GM18870 (cell line): ENCODE data around the gene KCNJ10.
"Not testable (repeated sequence)": the region's sequence is repeated elsewhere in the genome, so short reads cannot be mapped to it uniquely, and the experiment has no call there.

Experiments
- ATAC-seq: cut with Tn5 transposase; IDR thresholded peaks from one replicate; pipeline ENCODE4 v1.9.1; 2021; ENCODE audit warnings: moderate library complexity; ENCODE audit not compliant: unreplicated experiment

The KCNJ10 gene

GRCh38 chr1:160062230-160062532 is 7.8 kb downstream of the KCNJ10 start:
- no peak for ATAC-seq

- no peak for ATAC-seq
These were observed 8.4 kb downstream of the KCNJ10 start for GRCh38 chr1:160061369-160062229.

DNA sequence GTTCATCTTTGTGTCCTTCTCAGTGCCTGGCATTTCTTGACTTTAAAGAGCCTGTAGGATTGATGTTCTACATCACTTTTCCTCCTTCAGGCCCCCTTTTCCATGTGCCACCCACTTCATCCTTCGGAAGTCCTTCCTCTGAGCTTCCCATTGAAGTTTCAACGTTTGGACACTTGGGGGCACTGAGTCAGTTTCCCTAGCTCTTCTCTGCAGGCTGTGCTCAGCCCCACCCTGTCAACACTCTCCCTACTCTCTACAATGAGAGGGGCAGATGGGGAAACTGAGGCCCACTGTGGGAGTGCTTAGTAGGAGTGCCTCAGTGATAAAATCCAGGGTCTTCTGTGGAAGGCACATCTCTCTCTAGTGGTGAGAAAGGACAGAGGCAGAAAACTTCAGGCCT is 11.9 kb downstream of the KCNJ10 start:
- ATAC-seq: no peak

- no peak for ATAC-seq
These were observed 13.3 kb downstream of the KCNJ10 start for GRCh38 chr1:160056648-160057169.

- ATAC-seq: no peak
These were observed 16.2 kb downstream of the KCNJ10 start for GRCh38 chr1:160053548-160054365.

DNA sequence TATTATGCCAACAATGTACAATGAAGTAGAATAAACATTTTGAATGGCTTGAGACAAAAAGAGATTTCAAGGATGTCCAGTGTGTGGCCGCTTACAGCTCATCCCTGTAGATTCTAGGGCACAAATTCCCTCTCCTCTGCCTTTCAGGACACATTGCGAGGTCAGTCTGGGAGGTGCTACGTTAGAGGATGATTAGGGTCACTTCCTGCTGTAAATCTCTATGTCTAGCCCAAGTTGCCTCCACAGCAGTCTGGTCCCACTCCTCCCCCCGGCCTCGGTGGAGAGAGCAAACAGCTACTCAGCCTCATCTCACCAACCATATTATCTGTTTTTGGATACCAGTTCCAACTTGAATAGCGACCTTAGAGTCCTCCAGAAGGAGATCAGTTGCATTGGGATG is 17.0 kb downstream of the KCNJ10 start:
- no peak for ATAC-seq

DNA sequence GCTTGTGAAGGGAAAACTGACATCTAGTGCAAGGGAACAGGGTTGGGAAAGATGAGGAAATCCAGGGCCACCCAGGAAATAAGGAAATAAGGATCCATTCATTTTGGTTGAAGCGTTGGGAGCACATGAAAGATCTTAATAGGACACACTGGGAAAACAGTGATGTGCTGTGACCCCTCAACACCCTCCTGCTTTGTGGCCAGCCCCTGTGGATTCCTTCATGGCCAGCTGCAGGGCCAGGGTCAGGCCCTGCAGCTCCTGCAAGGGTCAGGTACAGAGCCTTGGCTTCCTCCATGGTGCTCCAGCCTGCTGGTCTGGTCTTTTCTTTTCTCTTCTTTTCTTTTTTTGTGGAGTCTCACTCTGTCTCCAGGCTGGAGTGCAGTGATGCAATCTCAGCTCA is 19.3 kb downstream of the KCNJ10 start:
- ATAC-seq: no peak

GRCh38 chr1:160050182-160050581 is 19.8 kb downstream of the KCNJ10 start:
- not testable (repeated sequence) for ATAC-seq

DNA sequence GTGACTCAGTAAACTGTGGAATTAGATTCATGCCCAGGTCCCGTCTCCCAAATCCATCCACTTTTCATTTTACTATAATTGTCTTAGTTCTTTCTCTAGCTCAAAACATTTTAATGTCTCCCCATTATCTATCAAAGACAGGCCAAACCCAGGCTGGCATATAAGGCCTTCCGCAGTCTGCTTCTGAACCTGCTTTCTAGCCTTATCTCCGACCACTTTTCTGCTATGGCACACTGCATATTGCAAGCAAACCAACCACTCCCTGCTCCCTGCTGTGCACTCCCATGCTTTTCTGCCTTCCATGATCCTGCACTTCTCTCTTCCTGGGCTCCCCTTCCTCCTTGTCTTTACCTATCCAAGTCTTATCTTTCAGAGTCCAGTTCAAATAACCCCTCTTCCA is 20.9 kb downstream of the KCNJ10 start:
- no peak for ATAC-seq

DNA sequence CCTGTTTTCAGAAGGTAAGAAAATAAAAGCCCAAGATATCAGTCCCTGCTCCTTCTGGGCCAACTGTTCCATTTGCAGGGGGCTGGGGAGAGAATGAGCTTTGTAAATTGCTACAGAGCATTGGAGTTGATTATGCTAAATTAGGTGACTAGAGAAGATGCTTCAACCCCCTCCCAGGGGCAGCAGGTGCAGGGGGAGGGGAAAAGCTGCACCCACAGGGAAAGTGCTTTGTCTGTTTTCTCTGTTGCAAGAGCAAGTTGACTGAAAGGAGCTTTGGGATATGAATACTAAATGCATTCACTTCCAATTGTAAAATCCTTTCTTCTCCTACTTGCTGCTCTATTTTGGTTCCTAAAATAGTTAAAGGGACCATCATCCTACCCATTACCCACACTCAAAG is 21.6 kb downstream of the KCNJ10 start:
- ATAC-seq: no peak

DNA sequence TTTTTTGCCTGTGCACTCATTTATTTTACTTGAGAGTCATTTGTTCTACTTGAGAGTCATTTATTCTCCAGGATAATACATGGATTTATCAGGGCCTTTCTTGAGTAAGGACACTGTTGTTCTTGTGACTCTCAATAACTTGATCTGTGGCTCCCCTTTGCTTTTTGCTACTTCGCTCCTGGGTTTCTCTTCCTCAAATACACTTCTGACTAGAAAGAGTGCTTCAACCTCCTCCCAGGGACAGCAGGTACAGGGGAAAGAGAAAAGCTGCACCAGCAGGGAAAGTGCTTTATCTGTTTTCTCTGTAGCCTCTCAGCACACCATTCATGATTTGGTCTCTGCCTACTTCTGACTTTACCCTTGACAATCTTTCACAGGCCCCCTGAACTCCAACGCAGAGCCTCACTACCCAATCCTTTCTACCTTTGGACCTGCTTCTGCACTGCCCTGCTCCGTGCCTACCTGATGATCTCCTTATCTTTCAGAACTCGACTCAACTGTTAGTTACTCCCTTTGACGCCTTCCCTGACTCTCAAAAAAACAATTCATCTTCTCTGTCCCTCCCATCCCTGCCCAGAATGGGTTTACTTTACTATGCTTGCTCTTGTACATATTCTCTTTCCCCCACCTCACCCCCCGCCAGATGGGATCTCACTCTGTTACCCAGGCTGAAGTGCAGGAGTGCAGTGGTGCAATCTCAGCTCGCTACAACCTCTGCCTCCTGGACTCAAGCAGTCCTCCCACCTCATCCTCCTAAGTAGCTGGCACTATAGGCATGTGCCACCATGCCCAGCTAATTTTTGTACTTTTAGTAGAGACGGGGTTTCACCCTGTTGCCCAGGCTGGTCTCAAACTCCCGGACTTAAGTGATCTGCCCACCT is 22.6 kb downstream of the KCNJ10 start:
- no peak for ATAC-seq

DNA sequence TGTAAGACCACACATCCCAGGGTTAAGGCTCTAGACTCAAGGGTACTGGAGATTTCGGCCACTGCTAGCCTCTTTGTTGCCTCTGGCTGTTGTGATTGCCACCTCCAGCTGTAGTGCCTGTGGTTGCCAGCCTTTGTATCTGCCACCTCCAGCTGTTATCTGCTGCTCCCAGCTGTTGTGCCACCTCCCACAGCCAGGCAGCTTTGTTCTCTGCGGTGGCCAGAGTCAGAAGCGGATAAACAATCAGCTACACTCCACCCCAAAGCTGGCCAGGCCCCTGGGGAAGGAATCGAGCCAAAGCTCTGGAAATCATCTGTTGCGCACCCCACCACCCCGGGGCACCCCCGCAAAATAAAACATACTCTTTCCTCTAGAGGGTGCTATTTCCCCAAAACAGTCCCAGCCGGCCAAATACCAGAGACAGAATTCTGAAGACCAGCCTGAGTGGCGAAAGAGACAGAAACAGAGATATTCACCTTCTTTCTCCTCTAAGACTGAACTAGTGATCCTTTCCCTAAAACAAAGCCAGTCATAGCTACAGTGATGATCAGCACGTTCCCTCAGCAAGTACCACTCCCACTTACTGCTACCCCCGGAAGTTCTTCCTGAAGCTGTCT is 23.4 kb downstream of the KCNJ10 start:
- no peak for ATAC-seq

GRCh38 chr1:160045653-160046052 is 24.3 kb downstream of the KCNJ10 start:
- ATAC-seq: no peak

- no peak for ATAC-seq
These were observed 26.4 kb downstream of the KCNJ10 start for GRCh38 chr1:160043543-160043942.

DNA sequence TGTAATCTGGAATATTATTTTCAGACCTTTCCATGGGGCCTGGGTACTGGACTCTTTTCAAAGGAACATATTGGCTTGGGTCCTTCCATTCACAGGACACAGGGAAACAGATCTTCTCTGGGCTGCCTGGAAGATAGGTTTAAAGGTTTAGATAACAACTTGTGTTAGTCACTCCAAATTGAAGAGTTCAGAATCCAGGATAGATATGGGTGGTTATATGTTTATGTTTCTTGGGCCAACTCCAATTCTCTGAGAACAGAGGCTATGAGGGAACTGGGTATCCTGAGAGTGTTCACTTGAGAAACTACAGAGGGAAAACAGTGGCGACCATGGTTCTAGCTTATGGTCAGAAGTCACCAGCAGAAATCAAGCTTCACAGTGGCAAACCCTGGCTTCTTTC is 29.5 kb downstream of the KCNJ10 start:
- ATAC-seq: no peak

DNA sequence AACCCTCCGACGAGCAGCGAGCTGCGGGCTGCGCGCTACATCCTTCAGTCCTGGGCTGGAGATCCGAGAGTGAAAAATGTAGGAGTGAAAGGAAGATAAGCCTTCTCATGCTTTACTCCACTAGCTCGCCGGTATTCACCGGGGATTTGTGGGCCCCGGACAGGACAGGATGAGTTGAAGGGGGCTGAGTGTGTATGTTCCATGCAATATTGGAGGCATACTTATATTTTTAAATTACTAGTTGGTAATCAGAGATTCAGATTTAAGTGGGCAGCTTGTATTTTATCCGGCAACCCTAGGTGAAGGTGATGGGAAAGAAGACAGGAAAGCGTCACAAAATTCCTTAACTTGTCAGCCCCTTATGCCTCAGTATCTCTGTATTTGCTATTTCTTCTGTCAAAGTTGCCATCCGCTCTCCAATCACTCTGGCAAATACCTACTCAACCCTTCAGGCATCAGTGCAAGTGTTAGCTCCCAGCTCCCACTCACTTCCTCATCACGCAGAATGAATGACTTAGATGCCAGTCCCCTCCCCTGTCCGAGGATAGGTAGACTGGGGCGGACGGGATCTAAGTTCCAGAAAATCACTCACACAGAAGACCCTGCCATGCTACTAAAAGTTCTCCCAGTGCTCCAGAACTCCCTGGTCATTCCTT is 37.7 kb downstream of the KCNJ10 start:
- ATAC-seq: peak; percentile 6

DNA sequence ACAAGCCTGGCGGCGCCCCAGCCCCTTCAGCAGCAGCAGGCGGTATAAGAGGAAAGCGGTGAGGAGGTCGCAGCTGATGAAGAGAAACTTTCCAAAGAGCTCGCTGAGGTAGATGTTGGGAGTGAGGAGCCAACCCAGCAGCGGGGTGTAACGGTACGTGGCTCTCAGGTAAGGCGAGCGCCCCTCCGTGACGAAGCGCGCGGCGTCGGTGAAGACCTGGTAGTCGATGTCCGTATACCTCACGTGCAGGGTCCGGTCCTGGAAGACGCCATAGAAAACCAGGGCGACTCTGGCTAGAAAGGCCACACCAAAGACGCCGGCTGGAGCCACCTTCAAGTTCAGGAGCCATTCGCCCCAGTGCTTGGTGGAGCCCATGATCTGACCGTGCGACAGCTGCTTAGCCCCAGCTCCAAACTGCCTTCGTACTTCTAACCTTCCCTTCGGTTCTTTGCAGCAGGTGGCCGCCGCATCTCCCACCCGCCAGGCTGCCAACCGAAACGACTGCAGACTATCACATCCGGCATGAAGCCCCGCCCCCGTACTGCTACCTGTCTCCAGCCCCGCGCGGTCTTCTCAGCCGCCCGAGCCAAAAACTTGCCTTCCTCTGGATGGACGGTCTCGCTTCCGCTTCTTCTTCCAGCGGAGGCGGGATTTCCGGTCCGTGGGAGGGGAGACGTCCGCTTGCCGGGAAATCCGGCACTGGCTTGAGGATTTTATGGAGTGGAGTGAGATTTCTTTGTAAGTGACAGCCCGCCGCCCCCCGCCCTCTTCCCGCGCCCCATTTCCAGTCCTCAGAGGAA is 38.4 kb downstream of the KCNJ10 start, which contains the start of gene PIGM:
Gene PIGM (minus strand): TSS at position 626 of the 800 bp plus-strand sequence. CDS start 251 bp downstream, at position 375.
- peak; percentile 80 for ATAC-seq

DNA sequence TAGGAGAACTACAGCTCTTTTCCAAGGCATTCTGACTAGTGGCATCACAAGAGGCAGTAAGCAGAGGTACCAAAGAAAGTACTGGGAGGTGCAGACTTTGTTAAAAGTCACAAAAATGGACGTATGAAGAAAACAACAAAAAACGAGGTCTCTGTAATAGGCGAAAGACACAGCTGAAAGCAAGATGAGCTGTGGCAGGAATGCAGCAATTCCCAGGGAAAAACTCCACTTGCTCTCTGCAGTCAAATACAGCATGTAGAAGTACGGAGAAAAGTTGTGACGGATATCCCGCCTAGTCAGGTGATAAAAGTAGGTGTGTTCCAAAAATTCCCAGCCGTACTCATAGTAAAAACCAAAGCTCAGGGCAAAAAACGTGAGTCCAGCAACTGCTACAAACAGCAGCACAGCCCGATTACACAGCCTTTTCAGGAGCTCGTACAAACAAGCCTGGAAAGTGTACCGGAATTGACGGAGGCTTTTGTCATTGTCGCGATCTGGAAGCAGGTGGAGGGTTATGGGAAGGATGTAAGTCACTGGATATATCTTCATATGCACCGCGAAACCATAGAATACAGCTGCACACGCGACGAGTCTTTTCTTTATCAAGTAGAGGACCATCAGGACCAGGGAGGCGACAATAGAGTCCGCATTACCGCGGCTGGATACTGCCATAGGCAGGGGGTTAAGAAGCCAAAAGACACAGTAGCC is 39.1 kb downstream of the KCNJ10 start:
- peak; percentile 1 for ATAC-seq

DNA sequence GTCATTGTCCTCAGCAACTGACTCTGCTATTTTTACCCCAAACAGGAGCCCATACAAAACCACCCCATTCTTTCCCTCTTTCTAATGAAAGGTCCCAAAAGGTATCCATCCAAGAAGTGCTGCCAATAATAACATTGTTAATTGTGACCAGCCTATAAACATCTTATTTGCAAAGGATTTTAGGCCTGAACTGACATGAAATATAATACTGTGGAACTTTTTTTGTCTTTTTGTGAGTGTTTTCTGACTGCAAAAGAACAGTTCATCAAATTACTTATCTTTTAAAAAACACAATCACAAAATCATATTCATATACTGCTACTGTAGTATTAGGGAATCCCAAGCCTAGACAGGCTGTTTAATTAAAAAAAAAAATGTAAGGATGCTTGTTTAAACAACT is 41.5 kb downstream of the KCNJ10 start:
- no peak for ATAC-seq
